ENCODE data around the gene ADARB2. TPM values are rescaled to one million over a fixed set of nuclear protein-coding genes. Genes with fewer than 3 reads are reported as not detected.

ADARB2 gene
- total and polyA plus RNA-seq, 4 donors = 0.55 to 0.70 (median 0.59) TPM; not detected in 1

- no peak for DNase-seq (ENCODE audit: low spot score)
- peaks cover 0 to 3% (median 0%) of the 10 kb centered on the region in 4 donors for H3K27me3 ChIP-seq (ENCODE audit: control insufficient read depth in 4 of 4, insufficient read depth in 4 of 4, low read length in 3 of 4)
- 87% methylated on average over 27 of the region's 27 CpGs for WGBS
- no peaks in the 10 kb centered on the region for H3K36me3 ChIP-seq (ENCODE audit: control insufficient read depth in 4 of 4, insufficient read depth in 3 of 4, low read depth in 1 of 4, low read length in 3 of 4)
- no peaks in the 10 kb centered on the region for H3K9me3 ChIP-seq (ENCODE audit: control insufficient read depth in 4 of 4, low read length in 3 of 4)
- H3K4me1 ChIP-seq (ENCODE audit: control insufficient read depth in 4 of 4, insufficient read depth in 4 of 4, low read length in 3 of 4) = no peaks in the 10 kb centered on the region
- H3K9ac ChIP-seq (ENCODE audit: low read depth in 1 of 2, low read length in 2 of 2) = no peak overlapping the region
- no peak overlapping the region for H3K4me3 ChIP-seq (ENCODE audit: low read depth in 1 of 3, low read length in 3 of 3)
- H3K27ac ChIP-seq (ENCODE audit: low read depth in 1 of 2, low read length in 2 of 2) = no peak overlapping the region
- no peak for TF ChIP-seq CTCF (IDR thresholded peaks at IDR 0.05; ENCODE audit: low read depth, low read length, missing input control)
- no peak for TF ChIP-seq REST (IDR thresholded peaks at IDR 0.05)
- no peak for TF ChIP-seq ATF3 (IDR thresholded peaks at IDR 0.05)
- TF ChIP-seq NR2F2 (IDR thresholded peaks at IDR 0.05) = no peak
- TF ChIP-seq FOXA2 (IDR thresholded peaks at IDR 0.05) = no peak
- TF ChIP-seq JUND (IDR thresholded peaks at IDR 0.05) = no peak
- TF ChIP-seq TAF1 (conservative IDR thresholded peaks at IDR 0.05) = no peak
- TF ChIP-seq HNF4A (conservative IDR thresholded peaks at IDR 0.05) = no peak
- TF ChIP-seq GABPA (IDR thresholded peaks at IDR 0.05 in 1 of 2, conservative IDR thresholded peaks at IDR 0.05 in 1 of 2) = no peak
- no peak for TF ChIP-seq RXRA (IDR thresholded peaks at IDR 0.05)
- TF ChIP-seq HNF4G (IDR thresholded peaks at IDR 0.05) = no peak
- no peak for TF ChIP-seq MAX (IDR thresholded peaks at IDR 0.05)
- no peak for TF ChIP-seq SP1 (IDR thresholded peaks at IDR 0.05)
- no peak for TF ChIP-seq RAD21 (IDR thresholded peaks at IDR 0.05)
- TF ChIP-seq ZBTB33 (IDR thresholded peaks at IDR 0.05) = no peak
- no peak for TF ChIP-seq FOXA1 (IDR thresholded peaks at IDR 0.05)
- no peak for TF ChIP-seq EGR1 (IDR thresholded peaks at IDR 0.05; ENCODE audit: low read depth in 2 of 2)
These were observed 564.2 kb downstream of the ADARB2 start for GRCh38 chr10:1173091-1173490.
